Measurements from ENCODE around the gene TCF25.

Gene TCF25

GRCh38 chr16:89893642-89894548 lies 20.5 kb downstream of the TCF25 start:
- Histone ChIP-seq H3K4me1 (ENCODE audit: control insufficient read depth in 2 of 2, insufficient read depth in 2 of 2, low read length in 2 of 2) (no peaks in the 10 kb centered on the region), H3K36me3 (ENCODE audit: control insufficient read depth in 2 of 2, insufficient read depth in 2 of 2, low read length in 2 of 2) (peaks cover 67 to 74% of the 10 kb centered on the region in 2 donors), H3K4me3 (ENCODE audit: low read length in 2 of 2) (no peak overlapping the region), H3K27me3 (ENCODE audit: control insufficient read depth in 2 of 2, insufficient read depth in 2 of 2, low read length in 2 of 2) (no peaks in the 10 kb centered on the region), H3K27ac (ENCODE audit: low read depth in 2 of 2, low read length in 2 of 2) (no peak overlapping the region), H3K9ac (ENCODE audit: low read depth in 1 of 2, low read length in 2 of 2) (no peak overlapping the region), H3K9me3 (ENCODE audit: control insufficient read depth in 2 of 2, low read length in 2 of 2) (no peaks in the 10 kb centered on the region)

DNA sequence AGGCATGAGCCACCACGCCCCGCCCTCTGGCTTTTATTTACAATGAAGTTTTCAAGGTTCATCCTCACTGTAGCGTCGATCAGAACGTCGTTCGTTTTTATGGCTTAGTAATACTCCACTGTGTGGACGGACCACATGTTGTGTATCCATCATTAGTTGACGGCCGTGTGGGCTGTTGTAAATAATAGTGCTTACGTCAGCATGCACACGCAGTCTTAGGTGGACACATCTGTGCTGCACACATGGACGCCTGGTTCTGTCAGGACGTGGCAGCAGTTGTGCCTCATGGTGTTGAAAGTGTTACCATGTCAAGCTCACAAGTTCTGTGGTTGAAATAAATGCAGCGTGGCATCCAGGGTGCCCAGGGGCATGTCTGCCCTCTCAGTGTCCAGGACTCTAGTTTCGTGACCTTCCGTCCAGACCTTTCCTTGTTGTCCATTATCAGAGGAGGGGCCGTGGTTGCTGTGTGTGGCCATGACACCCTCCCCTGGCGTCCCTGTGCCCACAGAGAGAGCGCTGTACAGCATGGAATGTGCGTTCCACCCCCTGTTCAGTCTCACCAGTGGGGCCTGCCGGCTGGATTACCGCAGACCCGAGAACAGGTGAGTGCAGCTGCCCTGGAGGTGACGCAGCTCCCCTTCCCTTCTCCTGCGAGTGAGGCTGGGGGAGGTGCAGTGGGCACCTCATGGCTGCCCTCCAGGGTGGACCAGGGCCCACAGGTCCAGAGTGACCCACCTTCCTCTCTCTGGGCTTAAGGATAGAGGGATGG lies 22.3 kb downstream of the TCF25 start:
- Histone ChIP-seq H3K9ac (ENCODE audit: low read depth in 1 of 2, low read length in 2 of 2) (no peak overlapping the region), H3K27ac (ENCODE audit: low read depth in 2 of 2, low read length in 2 of 2) (no peak overlapping the region), H3K4me3 (ENCODE audit: low read length in 2 of 2) (no peak overlapping the region), H3K9me3 (ENCODE audit: control insufficient read depth in 2 of 2, low read length in 2 of 2) (no peaks in the 10 kb centered on the region), H3K27me3 (ENCODE audit: control insufficient read depth in 2 of 2, insufficient read depth in 2 of 2, low read length in 2 of 2) (no peaks in the 10 kb centered on the region), H3K4me1 (ENCODE audit: control insufficient read depth in 2 of 2, insufficient read depth in 2 of 2, low read length in 2 of 2) (no peaks in the 10 kb centered on the region), H3K36me3 (ENCODE audit: control insufficient read depth in 2 of 2, insufficient read depth in 2 of 2, low read length in 2 of 2) (peaks cover 73 to 80% of the 10 kb centered on the region in 2 donors)

DNA sequence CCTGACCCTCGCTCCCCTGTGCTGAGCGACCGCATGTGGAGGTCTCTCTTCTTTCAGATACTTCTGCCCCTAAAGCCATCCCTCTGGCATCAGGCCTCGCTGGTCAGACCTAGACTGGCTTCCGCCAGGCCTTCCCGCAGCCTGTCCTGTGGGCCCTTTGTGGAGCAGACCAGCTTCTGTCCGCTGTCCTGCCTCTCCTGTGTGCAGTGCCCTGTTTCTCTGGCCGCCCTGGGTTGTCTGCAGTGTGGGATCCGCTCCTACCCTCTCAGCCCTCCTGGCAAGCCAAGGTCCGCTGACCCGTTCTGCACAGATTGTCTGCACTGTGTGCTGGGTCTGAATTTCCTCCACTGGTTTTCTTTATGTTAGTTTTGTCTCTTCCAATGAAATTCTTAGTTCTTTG lies 23.8 kb downstream of the TCF25 start:
- no peaks in the 10 kb centered on the region for H3K9me3 ChIP-seq (ENCODE audit: control insufficient read depth in 2 of 2, low read length in 2 of 2)
- no peak overlapping the region for H3K4me3 ChIP-seq (ENCODE audit: low read length in 2 of 2)
- H3K27ac ChIP-seq (ENCODE audit: low read depth in 2 of 2, low read length in 2 of 2) = no peak overlapping the region
- H3K36me3 ChIP-seq (ENCODE audit: control insufficient read depth in 2 of 2, insufficient read depth in 2 of 2, low read length in 2 of 2) = peaks cover 65 to 71% of the 10 kb centered on the region in 2 donors
- no peak overlapping the region for H3K9ac ChIP-seq (ENCODE audit: low read depth in 1 of 2, low read length in 2 of 2)
- H3K27me3 ChIP-seq (ENCODE audit: control insufficient read depth in 2 of 2, insufficient read depth in 2 of 2, low read length in 2 of 2) = no peaks in the 10 kb centered on the region
- no peaks in the 10 kb centered on the region for H3K4me1 ChIP-seq (ENCODE audit: control insufficient read depth in 2 of 2, insufficient read depth in 2 of 2, low read length in 2 of 2)

DNA sequence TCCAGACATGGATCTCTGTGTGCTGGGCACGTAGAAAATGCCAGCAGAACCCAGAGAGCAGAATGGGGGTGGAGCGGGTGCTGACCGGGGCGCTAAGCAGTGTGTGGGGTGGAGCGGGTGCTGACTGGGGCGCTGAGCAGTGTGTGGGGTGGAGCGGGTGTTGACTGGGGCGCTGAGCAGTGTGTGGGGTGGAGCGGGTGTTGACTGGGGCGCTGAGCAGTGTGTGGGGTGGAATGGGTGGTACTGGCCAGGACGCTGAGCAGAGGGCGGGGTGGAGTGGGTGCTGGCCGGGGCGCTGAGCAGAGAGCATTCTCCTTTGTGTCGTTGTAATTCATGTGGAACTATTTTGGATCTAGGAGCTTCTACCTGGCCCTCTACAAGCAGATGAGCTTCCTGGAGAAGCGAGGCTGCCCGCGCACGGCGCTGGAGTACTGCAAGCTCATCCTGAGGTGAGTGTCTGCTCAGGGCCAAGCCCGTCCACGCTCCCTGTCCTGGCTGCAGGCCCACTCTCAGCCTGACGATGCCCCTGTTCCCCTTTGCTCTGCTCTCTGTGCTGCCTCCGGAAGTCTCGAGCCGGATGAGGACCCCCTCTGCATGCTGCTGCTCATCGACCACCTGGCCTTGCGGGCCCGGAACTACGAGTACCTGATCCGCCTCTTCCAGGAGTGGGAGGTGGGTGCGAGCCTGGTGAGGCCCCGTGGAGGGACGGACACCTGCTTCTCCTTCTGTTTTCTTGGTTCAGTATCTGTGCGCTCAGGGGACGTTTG lies 25.0 kb downstream of the TCF25 start:
- Histone ChIP-seq H3K36me3 (ENCODE audit: control insufficient read depth in 2 of 2, insufficient read depth in 2 of 2, low read length in 2 of 2) (peaks cover 54 to 66% of the 10 kb centered on the region in 2 donors), H3K4me1 (ENCODE audit: control insufficient read depth in 2 of 2, insufficient read depth in 2 of 2, low read length in 2 of 2) (no peaks in the 10 kb centered on the region), H3K9ac (ENCODE audit: low read depth in 1 of 2, low read length in 2 of 2) (no peak overlapping the region), H3K27me3 (ENCODE audit: control insufficient read depth in 2 of 2, insufficient read depth in 2 of 2, low read length in 2 of 2) (no peaks in the 10 kb centered on the region), H3K4me3 (ENCODE audit: low read length in 2 of 2) (no peak overlapping the region), H3K9me3 (ENCODE audit: control insufficient read depth in 2 of 2, low read length in 2 of 2) (no peaks in the 10 kb centered on the region), H3K27ac (ENCODE audit: low read depth in 2 of 2, low read length in 2 of 2) (no peak overlapping the region)

DNA sequence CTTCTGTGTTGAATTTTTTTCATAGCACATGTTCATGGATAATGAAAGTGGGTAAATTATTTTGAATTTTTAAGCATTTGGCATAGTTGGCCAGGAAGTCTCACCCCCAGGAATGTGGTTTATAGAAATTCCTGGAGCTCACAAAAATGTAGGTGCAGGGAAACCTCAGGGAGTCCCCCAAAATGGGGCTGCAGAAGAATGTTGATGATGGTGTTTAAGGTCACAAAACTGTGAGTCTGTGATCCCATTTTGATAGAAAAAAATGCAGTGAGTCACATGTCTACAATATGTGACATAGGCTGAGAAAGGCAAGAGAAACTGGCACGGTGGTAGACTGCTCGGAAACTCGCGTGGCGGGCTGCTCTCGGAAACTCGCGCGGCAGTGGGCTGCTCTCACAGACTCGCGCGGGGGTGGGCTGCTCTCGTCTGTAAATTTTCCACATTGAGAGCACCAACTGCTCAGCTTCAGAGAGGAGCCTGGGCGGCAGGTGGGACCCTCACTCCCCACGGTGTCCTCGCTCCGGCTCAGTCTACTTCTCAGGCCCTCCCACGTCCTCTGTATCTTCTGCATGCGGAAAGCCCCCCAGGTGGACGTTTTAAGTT lies 26.6 kb downstream of the TCF25 start:
- Histone ChIP-seq H3K9me3 (ENCODE audit: control insufficient read depth in 2 of 2, low read length in 2 of 2) (no peaks in the 10 kb centered on the region), H3K4me3 (ENCODE audit: low read length in 2 of 2) (no peak overlapping the region), H3K9ac (ENCODE audit: low read depth in 1 of 2, low read length in 2 of 2) (no peak overlapping the region), H3K27ac (ENCODE audit: low read depth in 2 of 2, low read length in 2 of 2) (no peak overlapping the region), H3K27me3 (ENCODE audit: control insufficient read depth in 2 of 2, insufficient read depth in 2 of 2, low read length in 2 of 2) (no peaks in the 10 kb centered on the region), H3K4me1 (ENCODE audit: control insufficient read depth in 2 of 2, insufficient read depth in 2 of 2, low read length in 2 of 2) (no peaks in the 10 kb centered on the region), H3K36me3 (ENCODE audit: control insufficient read depth in 2 of 2, insufficient read depth in 2 of 2, low read length in 2 of 2) (peaks cover 58 to 65% of the 10 kb centered on the region in 2 donors)

- H3K4me3 ChIP-seq (ENCODE audit: low read length in 2 of 2) = no peak overlapping the region
- no peaks in the 10 kb centered on the region for H3K9me3 ChIP-seq (ENCODE audit: control insufficient read depth in 2 of 2, low read length in 2 of 2)
- H3K27me3 ChIP-seq (ENCODE audit: control insufficient read depth in 2 of 2, insufficient read depth in 2 of 2, low read length in 2 of 2) = no peaks in the 10 kb centered on the region
- H3K4me1 ChIP-seq (ENCODE audit: control insufficient read depth in 2 of 2, insufficient read depth in 2 of 2, low read length in 2 of 2) = no peaks in the 10 kb centered on the region
- H3K27ac ChIP-seq (ENCODE audit: low read depth in 2 of 2, low read length in 2 of 2) = no peak overlapping the region
- H3K36me3 ChIP-seq (ENCODE audit: control insufficient read depth in 2 of 2, insufficient read depth in 2 of 2, low read length in 2 of 2) = peaks cover 57 to 67% of the 10 kb centered on the region in 2 donors
- no peak overlapping the region for H3K9ac ChIP-seq (ENCODE audit: low read depth in 1 of 2, low read length in 2 of 2)
These were observed 27.5 kb downstream of the TCF25 start for GRCh38 chr16:89900885-89901284.

DNA sequence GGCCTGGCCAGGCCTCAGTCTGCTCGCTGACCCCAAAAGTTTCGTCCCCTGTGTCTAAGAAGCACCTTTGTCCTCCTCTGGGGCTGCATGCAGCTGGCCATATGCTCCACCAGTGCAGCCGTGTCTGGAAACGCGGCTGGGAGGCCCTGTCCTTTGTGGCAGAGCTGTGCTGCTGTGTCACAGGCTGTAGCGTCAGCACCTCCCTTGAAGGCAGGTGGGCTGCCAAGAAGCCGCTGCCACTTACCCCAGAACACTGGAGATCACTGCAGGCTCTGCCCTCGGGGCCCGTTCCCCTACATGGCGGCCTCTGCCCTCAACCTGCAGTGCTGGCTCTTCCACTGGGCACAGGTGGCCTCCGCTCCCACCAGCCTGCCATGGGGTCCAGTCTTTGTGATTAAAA lies 29.6 kb downstream of the TCF25 start:
- H3K27ac ChIP-seq (ENCODE audit: low read depth in 2 of 2, low read length in 2 of 2) = no peak overlapping the region
- no peaks in the 10 kb centered on the region for H3K4me1 ChIP-seq (ENCODE audit: control insufficient read depth in 2 of 2, insufficient read depth in 2 of 2, low read length in 2 of 2)
- peaks cover 60 to 66% of the 10 kb centered on the region in 2 donors for H3K36me3 ChIP-seq (ENCODE audit: control insufficient read depth in 2 of 2, insufficient read depth in 2 of 2, low read length in 2 of 2)
- H3K27me3 ChIP-seq (ENCODE audit: control insufficient read depth in 2 of 2, insufficient read depth in 2 of 2, low read length in 2 of 2) = no peaks in the 10 kb centered on the region
- H3K9ac ChIP-seq (ENCODE audit: low read depth in 1 of 2, low read length in 2 of 2) = no peak overlapping the region
- no peaks in the 10 kb centered on the region for H3K9me3 ChIP-seq (ENCODE audit: control insufficient read depth in 2 of 2, low read length in 2 of 2)
- no peak overlapping the region for H3K4me3 ChIP-seq (ENCODE audit: low read length in 2 of 2)

DNA sequence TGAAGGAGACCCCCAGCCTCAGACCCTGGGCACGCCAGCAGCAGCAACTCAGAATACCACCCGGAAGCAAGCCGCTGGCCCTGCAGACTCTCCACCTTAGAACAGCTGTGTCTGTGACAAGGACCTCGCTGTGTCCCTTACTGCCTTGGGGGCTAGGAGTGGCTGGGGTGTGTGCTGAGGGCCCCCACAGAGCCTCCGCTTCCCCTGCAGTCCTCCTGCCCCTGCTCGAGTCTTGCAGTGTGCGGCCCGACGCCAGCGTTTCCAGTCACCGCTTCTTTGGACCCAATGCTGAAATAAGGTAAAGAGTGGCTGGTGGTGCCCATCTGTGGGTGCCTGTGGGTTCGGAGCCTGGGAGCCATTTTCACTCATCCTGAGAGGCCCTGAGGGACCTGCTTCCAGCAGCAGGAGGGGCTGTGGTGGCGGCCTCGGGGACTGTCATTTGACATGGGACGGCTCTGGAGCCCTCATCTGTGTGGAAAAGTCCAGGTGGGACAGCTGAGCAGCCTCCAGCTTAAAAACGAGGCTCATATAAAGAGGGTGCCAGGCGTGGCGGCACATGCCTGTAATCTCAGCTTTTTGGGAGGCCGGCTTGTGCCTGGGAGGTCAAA lies 30.6 kb downstream of the TCF25 start:
- Histone ChIP-seq H3K36me3 (ENCODE audit: control insufficient read depth in 2 of 2, insufficient read depth in 2 of 2, low read length in 2 of 2) (peaks cover 58 to 67% of the 10 kb centered on the region in 2 donors), H3K9ac (ENCODE audit: low read depth in 1 of 2, low read length in 2 of 2) (no peak overlapping the region), H3K27me3 (ENCODE audit: control insufficient read depth in 2 of 2, insufficient read depth in 2 of 2, low read length in 2 of 2) (no peaks in the 10 kb centered on the region), H3K4me3 (ENCODE audit: low read length in 2 of 2) (no peak overlapping the region), H3K27ac (ENCODE audit: low read depth in 2 of 2, low read length in 2 of 2) (no peak overlapping the region), H3K4me1 (ENCODE audit: control insufficient read depth in 2 of 2, insufficient read depth in 2 of 2, low read length in 2 of 2) (no peaks in the 10 kb centered on the region), H3K9me3 (ENCODE audit: control insufficient read depth in 2 of 2, low read length in 2 of 2) (no peaks in the 10 kb centered on the region)

DNA sequence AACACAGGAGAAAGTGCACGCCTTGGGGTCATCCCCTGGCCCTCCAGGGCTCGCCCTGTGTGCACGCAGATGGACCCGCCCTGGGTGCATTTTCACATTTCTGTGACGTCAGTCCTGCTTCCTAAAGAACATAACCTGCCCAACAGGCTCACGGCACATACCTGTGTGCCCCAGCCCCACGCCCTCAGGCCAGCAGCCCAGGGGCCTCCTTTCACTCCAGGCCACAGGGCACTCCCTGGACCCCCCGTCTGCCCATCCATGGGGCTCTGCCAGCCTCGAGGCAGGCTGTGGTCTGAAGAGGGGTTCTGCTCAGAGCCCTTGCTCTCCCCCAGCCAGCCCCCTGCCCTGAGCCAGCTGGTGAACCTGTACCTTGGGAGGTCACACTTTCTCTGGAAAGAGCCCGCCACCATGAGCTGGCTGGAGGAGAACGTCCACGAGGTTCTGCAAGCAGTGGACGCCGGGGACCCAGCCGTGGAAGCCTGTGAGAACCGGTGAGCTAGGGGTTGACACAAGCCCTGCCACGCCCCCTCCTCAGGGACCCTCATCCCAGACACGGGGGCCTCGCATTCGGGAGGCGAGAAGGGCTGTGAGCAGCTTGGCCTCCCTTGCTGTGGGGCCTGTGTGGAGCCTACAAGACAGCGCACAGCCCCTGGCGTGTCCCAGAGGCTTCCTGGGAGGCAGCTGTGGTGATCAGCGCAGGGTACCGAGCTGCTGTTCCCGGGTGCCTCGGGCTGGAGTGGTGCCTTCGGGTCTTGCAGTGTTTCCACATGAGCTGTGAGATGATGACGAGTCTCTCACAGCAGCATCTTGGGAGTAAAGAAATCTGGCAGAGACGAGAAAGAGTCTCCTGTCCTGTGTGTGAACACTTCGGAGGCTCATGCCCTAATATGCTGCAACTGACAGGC lies 31.5 kb downstream of the TCF25 start:
- H3K4me1 ChIP-seq (ENCODE audit: control insufficient read depth in 2 of 2, insufficient read depth in 2 of 2, low read length in 2 of 2) = no peaks in the 10 kb centered on the region
- H3K9ac ChIP-seq (ENCODE audit: low read depth in 1 of 2, low read length in 2 of 2) = no peak overlapping the region
- H3K27me3 ChIP-seq (ENCODE audit: control insufficient read depth in 2 of 2, insufficient read depth in 2 of 2, low read length in 2 of 2) = no peaks in the 10 kb centered on the region
- H3K9me3 ChIP-seq (ENCODE audit: control insufficient read depth in 2 of 2, low read length in 2 of 2) = no peaks in the 10 kb centered on the region
- peaks cover 52 to 63% of the 10 kb centered on the region in 2 donors for H3K36me3 ChIP-seq (ENCODE audit: control insufficient read depth in 2 of 2, insufficient read depth in 2 of 2, low read length in 2 of 2)
- H3K4me3 ChIP-seq (ENCODE audit: low read length in 2 of 2) = no peak overlapping the region
- no peak overlapping the region for H3K27ac ChIP-seq (ENCODE audit: low read depth in 2 of 2, low read length in 2 of 2)

All from mucosa of rectum (tissue), 2 donors.